HCT116 (cell line): ENCODE measurements around the gene TIPIN. TPM values are rescaled to one million over a fixed set of nuclear protein-coding genes. Genes with fewer than 3 reads are reported as not detected.
A peak's percentile ranks its signal among the peaks of the same experiment; 100 is the strongest.

Experiments used
- ATAC-seq: fragments of 200-7000 bp; cut with Tn5 transposase; 2 replicates; pipeline ENCODE4 v1.9.1; 2020; ENCODE audit warnings: mild to moderate bottlenecking, moderate library complexity
- BruUV-seq: library from RNA; stranded (reverse); fragments of 400-500 nt; replicated peaks from 2 replicates; lab custom pipeline; 2021; lab: Mats Ljungman, UMichigan
- CTCF ChIA-PET: fragments of 300-600 bp; sonication (Branson Sonifier 250); formaldehyde crosslinking; loops from one replicate; lab custom pipeline; 2021; ENCODE audit warnings: antibody characterized with exemption; lab: Charles Lee
- POLR2A ChIA-PET: fragments of 300-600, 350-600 bp; sonication (Branson Sonifier 250); formaldehyde crosslinking; loops from one replicate; lab custom pipeline; 2021; ENCODE audit warnings: antibody characterized with exemption; lab: Charles Lee
- RAD21 ChIA-PET, 2 experiments: fragments of 300-600 bp; sonication (Branson Sonifier 250); formaldehyde crosslinking; loops; one replicate each; lab custom pipeline; 2023; ENCODE audit warnings: low total read pairs in 2 of 2; ENCODE audit not compliant: uncharacterized antibody in 2 of 2, unreplicated experiment in 2 of 2, low non-redundant PET in 1 of 2; lab: Charles Lee
- DNase-seq: peaks from one replicate; pipeline ENCODE4 v3.0.0-alpha.2; 2010; ENCODE audit warnings: low read depth, low spot score
- H2AFZ ChIP-seq: fragments of 200-600 bp; shearing (Covaris generic), sonication (generic); 2 replicates; pipeline ENCODE4 v1.6.1; 2017; ENCODE audit warnings: low read depth, mixed run types, mixed read lengths, antibody characterized with exemption, low read length; ENCODE audit not compliant: poor library complexity, severe bottlenecking
- H3K27ac ChIP-seq: 2 replicates; pipeline ENCODE4 v1.5.1; 2012; ENCODE audit warnings: low read depth, low read length
- H3K27me3 ChIP-seq: fragments of 200-600 bp; sonication (generic); 2 replicates; pipeline ENCODE4 v1.6.1; 2016; ENCODE audit warnings: mixed run types, low read length, mixed read lengths; ENCODE audit not compliant: insufficient read depth
- H3K36me3 ChIP-seq, 2 experiments: fragments of 200-500 bp in 1 of 2; fragments of 200-600 bp in 1 of 2; sonication (Bioruptor generic) in 1 of 2; sonication (generic) in 1 of 2; 2 replicates each; pipeline versions ENCODE4 v1.5.1 to v1.6.1; 2014 to 2016; ENCODE audit warnings: low read length in 2 of 2, inconsistent platforms in 1 of 2, mixed read lengths in 1 of 2, mixed run types in 1 of 2; ENCODE audit not compliant: insufficient read depth in 2 of 2, control insufficient read depth in 1 of 2
- H3K4me1 ChIP-seq, 2 experiments: fragments of 200-600 bp in 1 of 2; sonication (generic) in 1 of 2; 2 replicates each; pipeline versions ENCODE4 v1.5.1 to v1.6.1; 2012 to 2017; ENCODE audit warnings: low read length in 2 of 2, inconsistent platforms in 1 of 2, mild to moderate bottlenecking in 1 of 2, mixed read lengths in 1 of 2, mixed run types in 1 of 2, moderate library complexity in 1 of 2; ENCODE audit not compliant: insufficient read depth in 2 of 2, control insufficient read depth in 1 of 2
- H3K4me2 ChIP-seq: fragments of 200-600 bp; sonication (generic); 2 replicates; pipeline ENCODE4 v1.6.1; 2017; ENCODE audit warnings: mixed run types, low read length, mixed read lengths
- H3K4me3 ChIP-seq, 2 experiments: fragments of 200-600 bp in 1 of 2; sonication (generic) in 1 of 2; replicated peaks in 1 of 2; 2 replicates each; pipeline ENCODE4 v1.5.1; 2011 to 2016; ENCODE audit warnings: low read length in 2 of 2, control low read depth in 1 of 2, low read depth in 1 of 2, mild to moderate bottlenecking in 1 of 2, mixed read lengths in 1 of 2, mixed run types in 1 of 2
- H3K79me2 ChIP-seq: fragments of 200-600 bp; sonication (generic); 2 replicates; pipeline ENCODE4 v1.6.1; 2017; ENCODE audit warnings: mild to moderate bottlenecking, mixed run types, low read length, moderate library complexity, mixed read lengths; ENCODE audit not compliant: insufficient read depth
- H3K9ac ChIP-seq: fragments of 200-600 bp; sonication (generic); 2 replicates; pipeline ENCODE4 v1.6.1; 2016; ENCODE audit warnings: low read length, mixed read lengths
- H3K9me2 ChIP-seq: fragments of 200-600 bp; sonication (generic), shearing (Covaris generic); 2 replicates; pipeline ENCODE4 v1.6.1; 2017; ENCODE audit warnings: mixed run types, mild to moderate bottlenecking, moderate library complexity; ENCODE audit not compliant: insufficient read depth
- H3K9me3 ChIP-seq, 2 experiments: fragments of 200-500 bp in 1 of 2; fragments of 200-600 bp in 1 of 2; sonication (Bioruptor generic) in 1 of 2; sonication (generic) in 1 of 2; 2 replicates each; pipeline ENCODE4 v1.6.1; 2014 to 2017; ENCODE audit warnings: low read length in 2 of 2, mixed read lengths in 2 of 2, inconsistent platforms in 1 of 2, low read depth in 1 of 2, mild to moderate bottlenecking in 1 of 2, mixed run types in 1 of 2, moderate library complexity in 1 of 2; ENCODE audit not compliant: control insufficient read depth in 1 of 2, insufficient read depth in 1 of 2
- H4K20me1 ChIP-seq: fragments of 200-600 bp; sonication (generic), shearing (Covaris generic); 2 replicates; pipeline ENCODE4 v1.6.1; 2017; ENCODE audit warnings: mixed run types, mild to moderate bottlenecking, moderate library complexity; ENCODE audit not compliant: insufficient read depth
- CEBPB ChIP-seq: IDR thresholded peaks from 2 replicates; pipeline ENCODE4 v1.6.1; 2012; ENCODE audit warnings: low read depth
- EGR1 ChIP-seq: IDR thresholded peaks from 2 replicates; pipeline ENCODE4 v1.6.1; 2012; ENCODE audit warnings: low read depth
- EZH2phosphoT487 ChIP-seq: fragments of 200-600 bp; IDR thresholded peaks from 2 replicates; pipeline ENCODE4 v1.6.1; 2018; ENCODE audit warnings: antibody characterized with exemption, borderline replicate concordance
- FOSL1 ChIP-seq: IDR thresholded peaks from 2 replicates; pipeline ENCODE4 v1.6.1; 2012; ENCODE audit warnings: low read depth
- POLR2A ChIP-seq: IDR thresholded peaks from 2 replicates; pipeline ENCODE4 v1.7.0; 2011; ENCODE audit warnings: borderline replicate concordance; ENCODE audit not compliant: insufficient read depth, insufficient read length; ENCODE audit errors: extremely low read depth
- RAD21 ChIP-seq: IDR thresholded peaks from 2 replicates; pipeline ENCODE4 v1.6.1; 2012; ENCODE audit warnings: low read depth, mild to moderate bottlenecking
- SIN3A ChIP-seq: IDR thresholded peaks from 2 replicates; pipeline ENCODE4 v1.6.1; 2012; ENCODE audit warnings: low read depth
- SRF ChIP-seq: IDR thresholded peaks from 2 replicates; pipeline ENCODE4 v1.6.1; 2012; ENCODE audit warnings: low read depth
- TCF7L2 ChIP-seq: IDR thresholded peaks from 2 replicates; pipeline ENCODE4 v1.7.0; 2011; ENCODE audit warnings: borderline replicate concordance, inconsistent platforms; ENCODE audit not compliant: insufficient read depth, insufficient read length; ENCODE audit errors: extremely low read depth
- YY1 ChIP-seq: IDR thresholded peaks from 2 replicates; pipeline ENCODE4 v1.6.1; 2011; ENCODE audit warnings: low read length, low read depth, moderate library complexity, mild to moderate bottlenecking; ENCODE audit not compliant: insufficient replicate concordance; ENCODE audit errors: extremely low read depth
- ZFX ChIP-seq: fragments of 450-650 bp; IDR thresholded peaks from 2 replicates; pipeline ENCODE4 v1.6.1; 2017
- intact Hi-C: fragments of 100-400 bp; cut with micrococcal nuclease; formaldehyde crosslinking; loops from 2 replicates; pipeline ENCODE4 v1.10.0; 2022
- total RNA-seq: library from RNA; stranded (reverse); gene quantifications from one replicate; pipeline ENCODE4 v1.2.1, GENCODE V29; 2021; ENCODE audit not compliant: unreplicated experiment
- TF ChIP-seq, protein P1 (sequence below): IDR thresholded peaks from 2 replicates; pipeline ENCODE4 v1.6.1; 2012
- TF ChIP-seq, protein P2 (sequence below): IDR thresholded peaks from 2 replicates; pipeline ENCODE4 v1.6.1; 2011; ENCODE audit warnings: mild to moderate bottlenecking, low read length, moderate library complexity; ENCODE audit not compliant: insufficient replicate concordance; ENCODE audit errors: extremely low read depth
- TF ChIP-seq, protein P3 (sequence below): IDR thresholded peaks from 2 replicates; pipeline ENCODE4 v1.6.1; 2012
- TF ChIP-seq, protein P4 (sequence below): IDR thresholded peaks from 2 replicates; pipeline ENCODE4 v1.6.1; 2012; ENCODE audit warnings: low read depth
- TF ChIP-seq, protein P5 (sequence below), 3 experiments: fragments of 200-600 bp in 1 of 3; sonication (generic) in 1 of 3; IDR thresholded peaks in 2 of 3; conservative IDR thresholded peaks in 1 of 3; 2 replicates each; pipeline ENCODE4 v1.5.1; 2012 to 2017; ENCODE audit warnings: low read depth in 2 of 3, low read length in 2 of 3, antibody characterized with exemption in 1 of 3, borderline replicate concordance in 1 of 3, control low read depth in 1 of 3, mild to moderate bottlenecking in 1 of 3, mixed read lengths in 1 of 3, mixed run types in 1 of 3, moderate library complexity in 1 of 3; ENCODE audit not compliant: insufficient read depth in 1 of 3

Gene TIPIN
- total RNA-seq, 1 experiment from 2014 or later = 28.1 TPM

DNA sequence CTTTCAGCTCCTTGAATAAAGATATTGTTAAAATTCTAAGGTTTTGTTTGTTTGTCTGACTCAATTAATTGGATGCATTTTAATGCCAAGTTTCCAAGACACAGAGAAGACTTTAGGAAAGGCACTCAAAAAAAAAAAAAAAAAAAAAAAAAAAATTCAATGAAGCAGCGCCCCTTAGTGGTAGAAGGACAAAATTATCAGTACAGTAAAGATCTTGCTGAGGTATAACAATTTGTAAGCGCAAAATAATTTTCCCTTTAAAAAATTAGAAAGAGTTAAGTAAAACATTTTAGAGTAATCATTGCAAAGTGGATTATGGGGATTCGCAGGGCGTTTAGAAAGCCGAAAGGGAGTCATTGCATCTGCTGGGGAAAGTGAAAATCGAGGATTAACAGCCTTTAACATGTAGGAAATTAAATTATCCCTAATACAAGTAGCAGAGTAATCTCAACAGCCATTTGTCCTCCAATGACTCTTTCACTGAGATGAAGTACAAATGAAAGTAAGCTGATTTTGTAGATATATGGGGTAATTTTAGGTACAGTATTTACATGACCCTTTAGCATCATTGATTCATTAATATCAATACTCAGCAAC is 68.9 kb downstream of the TIPIN start:
- H4K20me1 ChIP-seq = no peaks in the 10 kb centered on the region
- no TSS peak for BruUV-seq
- peaks cover 7 to 28% of the 10 kb centered on the region in 2 experiments; a peak in 3 of 4 replicates for H3K4me1 ChIP-seq
- no peak overlapping the region for H2AFZ ChIP-seq
- CTCF ChIA-PET = interaction anchor here (0.7 to 1.2 kb wide), 5 partner anchors 9 to 267 kb away, joined by 3 to 6 read pairs (median 5); no protein-coding TSS in a partner anchor
- H3K9ac ChIP-seq = no peak overlapping the region
- intact Hi-C loops = loop anchor here (5.0 kb wide), 3 partner anchors 35 to 370 kb away; partner anchors contain the start of gene MEGF11
- RAD21 ChIA-PET = interaction anchor here in 1 of 2 experiments (0.7 kb wide), 1 partner anchor 262 kb away, joined by 5 read pairs; no protein-coding TSS in a partner anchor
- no peaks in the 10 kb centered on the region for H3K9me3 ChIP-seq
- no peak for TF ChIP-seq SRF
- no peak for TF ChIP-seq EZH2phosphoT487
- no peak for TF ChIP-seq TCF7L2
- TF ChIP-seq FOSL1 = no peak
- no peak for TF ChIP-seq POLR2A
- TF ChIP-seq, protein P1, sequence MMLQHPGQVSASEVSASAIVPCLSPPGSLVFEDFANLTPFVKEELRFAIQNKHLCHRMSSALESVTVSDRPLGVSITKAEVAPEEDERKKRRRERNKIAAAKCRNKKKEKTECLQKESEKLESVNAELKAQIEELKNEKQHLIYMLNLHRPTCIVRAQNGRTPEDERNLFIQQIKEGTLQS = no peak
- no peak for TF ChIP-seq SIN3A
- peak; percentile 73 for TF ChIP-seq RAD21
- TF ChIP-seq, protein P2, sequence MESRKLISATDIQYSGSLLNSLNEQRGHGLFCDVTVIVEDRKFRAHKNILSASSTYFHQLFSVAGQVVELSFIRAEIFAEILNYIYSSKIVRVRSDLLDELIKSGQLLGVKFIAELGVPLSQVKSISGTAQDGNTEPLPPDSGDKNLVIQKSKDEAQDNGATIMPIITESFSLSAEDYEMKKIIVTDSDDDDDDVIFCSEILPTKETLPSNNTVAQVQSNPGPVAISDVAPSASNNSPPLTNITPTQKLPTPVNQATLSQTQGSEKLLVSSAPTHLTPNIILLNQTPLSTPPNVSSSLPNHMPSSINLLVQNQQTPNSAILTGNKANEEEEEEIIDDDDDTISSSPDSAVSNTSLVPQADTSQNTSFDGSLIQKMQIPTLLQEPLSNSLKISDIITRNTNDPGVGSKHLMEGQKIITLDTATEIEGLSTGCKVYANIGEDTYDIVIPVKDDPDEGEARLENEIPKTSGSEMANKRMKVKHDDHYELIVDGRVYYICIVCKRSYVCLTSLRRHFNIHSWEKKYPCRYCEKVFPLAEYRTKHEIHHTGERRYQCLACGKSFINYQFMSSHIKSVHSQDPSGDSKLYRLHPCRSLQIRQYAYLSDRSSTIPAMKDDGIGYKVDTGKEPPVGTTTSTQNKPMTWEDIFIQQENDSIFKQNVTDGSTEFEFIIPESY = no peak
- TF ChIP-seq ZFX = no peak
- TF ChIP-seq, protein P3, sequence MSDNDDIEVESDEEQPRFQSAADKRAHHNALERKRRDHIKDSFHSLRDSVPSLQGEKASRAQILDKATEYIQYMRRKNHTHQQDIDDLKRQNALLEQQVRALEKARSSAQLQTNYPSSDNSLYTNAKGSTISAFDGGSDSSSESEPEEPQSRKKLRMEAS = no peak
- TF ChIP-seq YY1 = no peak
- TF ChIP-seq, protein P4, sequence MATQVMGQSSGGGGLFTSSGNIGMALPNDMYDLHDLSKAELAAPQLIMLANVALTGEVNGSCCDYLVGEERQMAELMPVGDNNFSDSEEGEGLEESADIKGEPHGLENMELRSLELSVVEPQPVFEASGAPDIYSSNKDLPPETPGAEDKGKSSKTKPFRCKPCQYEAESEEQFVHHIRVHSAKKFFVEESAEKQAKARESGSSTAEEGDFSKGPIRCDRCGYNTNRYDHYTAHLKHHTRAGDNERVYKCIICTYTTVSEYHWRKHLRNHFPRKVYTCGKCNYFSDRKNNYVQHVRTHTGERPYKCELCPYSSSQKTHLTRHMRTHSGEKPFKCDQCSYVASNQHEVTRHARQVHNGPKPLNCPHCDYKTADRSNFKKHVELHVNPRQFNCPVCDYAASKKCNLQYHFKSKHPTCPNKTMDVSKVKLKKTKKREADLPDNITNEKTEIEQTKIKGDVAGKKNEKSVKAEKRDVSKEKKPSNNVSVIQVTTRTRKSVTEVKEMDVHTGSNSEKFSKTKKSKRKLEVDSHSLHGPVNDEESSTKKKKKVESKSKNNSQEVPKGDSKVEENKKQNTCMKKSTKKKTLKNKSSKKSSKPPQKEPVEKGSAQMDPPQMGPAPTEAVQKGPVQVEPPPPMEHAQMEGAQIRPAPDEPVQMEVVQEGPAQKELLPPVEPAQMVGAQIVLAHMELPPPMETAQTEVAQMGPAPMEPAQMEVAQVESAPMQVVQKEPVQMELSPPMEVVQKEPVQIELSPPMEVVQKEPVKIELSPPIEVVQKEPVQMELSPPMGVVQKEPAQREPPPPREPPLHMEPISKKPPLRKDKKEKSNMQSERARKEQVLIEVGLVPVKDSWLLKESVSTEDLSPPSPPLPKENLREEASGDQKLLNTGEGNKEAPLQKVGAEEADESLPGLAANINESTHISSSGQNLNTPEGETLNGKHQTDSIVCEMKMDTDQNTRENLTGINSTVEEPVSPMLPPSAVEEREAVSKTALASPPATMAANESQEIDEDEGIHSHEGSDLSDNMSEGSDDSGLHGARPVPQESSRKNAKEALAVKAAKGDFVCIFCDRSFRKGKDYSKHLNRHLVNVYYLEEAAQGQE = no peak
- TF ChIP-seq EGR1 = no peak
- TF ChIP-seq CEBPB = no peak
- TF ChIP-seq, protein P5, sequence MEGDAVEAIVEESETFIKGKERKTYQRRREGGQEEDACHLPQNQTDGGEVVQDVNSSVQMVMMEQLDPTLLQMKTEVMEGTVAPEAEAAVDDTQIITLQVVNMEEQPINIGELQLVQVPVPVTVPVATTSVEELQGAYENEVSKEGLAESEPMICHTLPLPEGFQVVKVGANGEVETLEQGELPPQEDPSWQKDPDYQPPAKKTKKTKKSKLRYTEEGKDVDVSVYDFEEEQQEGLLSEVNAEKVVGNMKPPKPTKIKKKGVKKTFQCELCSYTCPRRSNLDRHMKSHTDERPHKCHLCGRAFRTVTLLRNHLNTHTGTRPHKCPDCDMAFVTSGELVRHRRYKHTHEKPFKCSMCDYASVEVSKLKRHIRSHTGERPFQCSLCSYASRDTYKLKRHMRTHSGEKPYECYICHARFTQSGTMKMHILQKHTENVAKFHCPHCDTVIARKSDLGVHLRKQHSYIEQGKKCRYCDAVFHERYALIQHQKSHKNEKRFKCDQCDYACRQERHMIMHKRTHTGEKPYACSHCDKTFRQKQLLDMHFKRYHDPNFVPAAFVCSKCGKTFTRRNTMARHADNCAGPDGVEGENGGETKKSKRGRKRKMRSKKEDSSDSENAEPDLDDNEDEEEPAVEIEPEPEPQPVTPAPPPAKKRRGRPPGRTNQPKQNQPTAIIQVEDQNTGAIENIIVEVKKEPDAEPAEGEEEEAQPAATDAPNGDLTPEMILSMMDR (IDR thresholded peaks at IDR 0.05 in 2 of 3, conservative IDR thresholded peaks at IDR 0.05 in 1 of 3; ENCODE audit: borderline replicate concordance in 1 of 3, insufficient read depth in 1 of 3, low read depth in 2 of 3, low read length in 2 of 3) = peak; percentile 51 to 80 (median 63); a peak in 5 of 6 replicates
- ATAC-seq = peak; percentile 38; the same call in 1 of the 2 replicates
- no peak overlapping the region for H3K27ac ChIP-seq
- no peaks in the 10 kb centered on the region for H3K36me3 ChIP-seq
- H3K9me2 ChIP-seq = no peaks in the 10 kb centered on the region
- no peak for DNase-seq
- H3K27me3 ChIP-seq = no peaks in the 10 kb centered on the region
- H3K4me2 ChIP-seq = no peak overlapping the region
- H3K4me3 ChIP-seq = no peak overlapping the region
- POLR2A ChIA-PET = no interaction called here
- H3K79me2 ChIP-seq = no peaks in the 10 kb centered on the region
